HEK293 (cell line): ENCODE results near the gene SSPN.

Source experiments
- CTCF ChIA-PET: fragments of 350-600 bp; formaldehyde crosslinking; extraction: SDS; loops from one replicate; lab custom pipeline; 2021; ENCODE audit warnings: antibody characterized with exemption; lab: Yijun Ruan, JAX
- POLR2A ChIA-PET: fragments of 300-600 bp; formaldehyde crosslinking; extraction: SDS; loops from one replicate; lab custom pipeline; 2020; ENCODE audit warnings: antibody characterized with exemption, inconsistent platforms; lab: Yijun Ruan, JAX
- H3K27ac ChIP-seq: fragments of 200-500 bp; sonication (Bioruptor generic); 2 replicates; pipeline ENCODE4 v1.5.1; 2014; ENCODE audit warnings: low read depth, low read length, control low read depth, inconsistent platforms; ENCODE audit errors: extremely low read depth
- H3K36me3 ChIP-seq, 2 experiments: fragments of 200-500 bp in 1 of 2; sonication (Bioruptor generic) in 1 of 2; 1 replicate in 1 of 2; 2 replicates in 1 of 2; pipeline ENCODE4 v1.5.1; 2014 to 2017; ENCODE audit warnings: inconsistent platforms in 2 of 2, low read length in 2 of 2; ENCODE audit not compliant: control insufficient read depth in 2 of 2, insufficient read depth in 1 of 2
- H3K4me1 ChIP-seq: fragments of 200-500 bp; sonication (Bioruptor generic); 2 replicates; pipeline ENCODE4 v1.5.1; 2014; ENCODE audit warnings: mild to moderate bottlenecking, low read length, inconsistent platforms; ENCODE audit not compliant: control insufficient read depth, insufficient read depth
- H3K4me3 ChIP-seq: 2 replicates; pipeline ENCODE4 v1.5.1; 2011; ENCODE audit warnings: low read depth, mild to moderate bottlenecking, control low read depth, low read length, moderate library complexity
- H3K9me3 ChIP-seq: fragments of 200-500 bp; sonication (Bioruptor generic); 2 replicates; pipeline ENCODE4 v1.5.1; 2014; ENCODE audit warnings: low read depth, low read length, inconsistent platforms; ENCODE audit not compliant: control insufficient read depth, insufficient read depth
- CTCF ChIP-seq: fragments of 450-650 bp; formaldehyde crosslinking; IDR thresholded peaks from 2 replicates; pipeline ENCODE4 v1.5.1; 2016; ENCODE audit warnings: missing biosample characterization, missing genetic modification characterization
- MZF1 ChIP-seq: fragments of 450-650 bp; formaldehyde crosslinking; IDR thresholded peaks from 2 replicates; pipeline ENCODE4 v1.5.1; 2017; ENCODE audit warnings: missing biosample characterization, missing genetic modification characterization, borderline replicate concordance
- ZNF10 ChIP-seq: fragments of 450-650 bp; formaldehyde crosslinking; IDR thresholded peaks from 2 replicates; pipeline ENCODE4 v1.5.1; 2017; ENCODE audit warnings: missing biosample characterization, missing genetic modification characterization
- ZNF140 ChIP-seq: fragments of 450-650 bp; formaldehyde crosslinking; IDR thresholded peaks from 2 replicates; pipeline ENCODE4 v1.5.1; 2016; ENCODE audit warnings: missing biosample characterization, missing genetic modification characterization
- ZNF184 ChIP-seq: fragments of 450-650 bp; IDR thresholded peaks from 2 replicates; pipeline ENCODE4 v1.5.1; 2018; ENCODE audit warnings: missing biosample characterization, mild to moderate bottlenecking, missing genetic modification characterization
- ZNF549 ChIP-seq: fragments of 450-650 bp; IDR thresholded peaks from 2 replicates; pipeline ENCODE4 v1.5.1; 2018; ENCODE audit warnings: missing biosample characterization, missing genetic modification characterization, mild to moderate bottlenecking, inconsistent platforms, moderate library complexity
- ZNF571 ChIP-seq: fragments of 450-650 bp; formaldehyde crosslinking; IDR thresholded peaks from 2 replicates; pipeline ENCODE4 v1.5.0; 2017; ENCODE audit warnings: missing biosample characterization, missing genetic modification characterization
- ZNF600 ChIP-seq: fragments of 450-650 bp; formaldehyde crosslinking; IDR thresholded peaks from 2 replicates; pipeline ENCODE4 v1.5.1; 2016; ENCODE audit warnings: missing biosample characterization, missing genetic modification characterization
- ZNF626 ChIP-seq: fragments of 450-650 bp; sonication (Bioruptor Pico); formaldehyde crosslinking; IDR thresholded peaks from 2 replicates; pipeline ENCODE4 v1.5.1; 2018; ENCODE audit warnings: missing biosample characterization, missing genetic modification characterization, inconsistent platforms
- ZNF664 ChIP-seq: fragments of 450-650 bp; formaldehyde crosslinking; IDR thresholded peaks from 2 replicates; pipeline ENCODE4 v1.5.1; 2016; ENCODE audit warnings: missing biosample characterization, missing genetic modification characterization
- ZNF670 ChIP-seq: fragments of 450-650 bp; formaldehyde crosslinking; IDR thresholded peaks from 2 replicates; pipeline ENCODE4 v1.5.1; 2016; ENCODE audit warnings: missing biosample characterization, missing genetic modification characterization, low read depth
- ZNF830 ChIP-seq: fragments of 450-650 bp; IDR thresholded peaks from 2 replicates; pipeline ENCODE4 v1.5.0; 2018; ENCODE audit warnings: missing biosample characterization, missing genetic modification characterization, low read depth, mild to moderate bottlenecking, moderate library complexity
- TF ChIP-seq, protein P1 (sequence below): fragments of 450-650 bp; formaldehyde crosslinking; IDR thresholded peaks from 2 replicates; pipeline ENCODE4 v1.5.1; 2017; ENCODE audit warnings: missing biosample characterization, missing genetic modification characterization

Gene SSPN

GRCh38 chr12:26298785-26299621, 103.6 kb downstream of the SSPN start (continued):
- TF ChIP-seq ZNF670 (0 out of 2 replicates have a peak, but pooled peaks have one; percentile 27), ZNF549 (no peak), ZNF600 (tag by site-specific recombination) (0 out of 2 replicates have a peak, but pooled peaks have one; percentile 24), CTCF (tag by site-specific recombination) (no peak), ZNF10 (tag by site-specific recombination) (0 out of 2 replicates have a peak, but pooled peaks have one; percentile 30), ZNF140 (no peak), ZNF184 (tag by site-specific recombination) (no peak; the same call in none of the 2 replicates), ZNF830 (tag by site-specific recombination) (no peak), ZNF664 (0 out of 2 replicates have a peak, but pooled peaks have one; percentile 13), ZNF626 (tag by site-specific recombination) (no peak)
- TF ChIP-seq, protein P1, sequence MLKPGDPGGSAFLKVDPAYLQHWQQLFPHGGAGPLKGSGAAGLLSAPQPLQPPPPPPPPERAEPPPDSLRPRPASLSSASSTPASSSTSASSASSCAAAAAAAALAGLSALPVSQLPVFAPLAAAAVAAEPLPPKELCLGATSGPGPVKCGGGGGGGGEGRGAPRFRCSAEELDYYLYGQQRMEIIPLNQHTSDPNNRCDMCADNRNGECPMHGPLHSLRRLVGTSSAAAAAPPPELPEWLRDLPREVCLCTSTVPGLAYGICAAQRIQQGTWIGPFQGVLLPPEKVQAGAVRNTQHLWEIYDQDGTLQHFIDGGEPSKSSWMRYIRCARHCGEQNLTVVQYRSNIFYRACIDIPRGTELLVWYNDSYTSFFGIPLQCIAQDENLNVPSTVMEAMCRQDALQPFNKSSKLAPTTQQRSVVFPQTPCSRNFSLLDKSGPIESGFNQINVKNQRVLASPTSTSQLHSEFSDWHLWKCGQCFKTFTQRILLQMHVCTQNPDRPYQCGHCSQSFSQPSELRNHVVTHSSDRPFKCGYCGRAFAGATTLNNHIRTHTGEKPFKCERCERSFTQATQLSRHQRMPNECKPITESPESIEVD (tag by site-specific recombination): peak; percentile 93

GRCh38 chr12:26299751-26300150, 104.4 kb downstream of the SSPN start:
- no peak overlapping the region for H3K4me3 ChIP-seq
- POLR2A ChIA-PET: no interaction called here

More at GRCh38 chr12:26299751-26300150, 104.4 kb downstream of the SSPN start:
- Histone ChIP-seq H3K27ac (no peak overlapping the region), H3K9me3 (no peaks in the 10 kb centered on the region), H3K36me3 (no peaks in the 10 kb centered on the region), H3K4me1 (peaks cover 2% of the 10 kb centered on the region; the same call in 1 of the 2 replicates)
- no peak for TF ChIP-seq MZF1 (tag by site-specific recombination)
- TF ChIP-seq ZNF571 (tag by site-specific recombination): no peak
- no peak for TF ChIP-seq CTCF (tag by site-specific recombination)
- CTCF ChIA-PET: no interaction called here
